Measurements from ENCODE around the gene HOXA3. TPM values are rescaled to one million over a fixed set of nuclear protein-coding genes. Genes with fewer than 3 reads are reported as not detected.

HOXA3 gene
- total and polyA plus RNA-seq, 7 donors = 3.9 to 20.8 (median 10.3) TPM

DNA sequence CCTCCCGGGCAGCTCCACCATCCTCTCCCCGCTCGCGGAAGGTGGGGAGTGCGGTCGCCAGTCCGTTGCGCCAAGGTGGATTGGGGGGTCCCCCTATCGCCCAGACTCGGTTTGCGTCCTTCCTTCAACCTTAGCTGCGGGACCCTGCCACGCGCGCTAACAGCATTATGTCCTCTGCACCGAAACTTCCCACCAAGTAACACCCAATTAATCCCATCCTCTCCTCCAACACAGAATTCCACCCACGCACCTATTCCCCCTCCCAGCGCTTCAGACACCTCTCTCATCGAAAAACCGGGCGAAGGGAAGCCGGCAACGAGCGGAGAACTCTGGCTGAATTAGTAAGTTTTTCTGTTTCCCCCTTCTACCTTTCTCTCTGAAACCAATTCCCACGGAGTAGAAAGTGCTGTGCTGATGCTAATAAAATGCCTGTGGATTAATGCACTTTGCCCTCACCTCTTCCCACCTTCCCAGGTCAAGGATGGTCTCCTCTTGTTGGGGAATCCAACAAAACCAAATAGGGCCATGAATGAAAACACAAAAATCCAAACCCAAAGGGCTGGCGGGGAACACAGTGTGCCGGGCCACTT lies 947 bp downstream of the HOXA3 start:
- Histone ChIP-seq H3K4me1 (peaks cover 0 to 77% (median 59%) of the 10 kb centered on the region in 4 donors), H3K36me3 (no peaks in the 10 kb centered on the region), H3K9me3 (no peaks in the 10 kb centered on the region), H3K4me3 (peak overlapping the region; percentile 64 to 73 (median 68)), H3K27me3 (no peaks in the 10 kb centered on the region), H3K27ac (peak overlapping the region in 3 of 4 donors; percentile 91 to 96 (median 95))
- peak; percentile 76 for DNase-seq
- 0 to 1% methylated on average over 27 of the region's 27 CpGs for WGBS, 2 donors
- intact Hi-C loops (cut with DNase I) = loop anchor here (2.0 to 5.0 kb wide), 2 partner anchors 13 to 1294 kb away; partner anchors contain the start of gene HOXA9
- TF ChIP-seq POLR2AphosphoS5 (IDR thresholded peaks at IDR 0.05) (no peak), POLR2A (IDR thresholded peaks at IDR 0.05) (no peak), EP300 (IDR thresholded peaks at IDR 0.05) (no peak)
- TF ChIP-seq, protein P1, sequence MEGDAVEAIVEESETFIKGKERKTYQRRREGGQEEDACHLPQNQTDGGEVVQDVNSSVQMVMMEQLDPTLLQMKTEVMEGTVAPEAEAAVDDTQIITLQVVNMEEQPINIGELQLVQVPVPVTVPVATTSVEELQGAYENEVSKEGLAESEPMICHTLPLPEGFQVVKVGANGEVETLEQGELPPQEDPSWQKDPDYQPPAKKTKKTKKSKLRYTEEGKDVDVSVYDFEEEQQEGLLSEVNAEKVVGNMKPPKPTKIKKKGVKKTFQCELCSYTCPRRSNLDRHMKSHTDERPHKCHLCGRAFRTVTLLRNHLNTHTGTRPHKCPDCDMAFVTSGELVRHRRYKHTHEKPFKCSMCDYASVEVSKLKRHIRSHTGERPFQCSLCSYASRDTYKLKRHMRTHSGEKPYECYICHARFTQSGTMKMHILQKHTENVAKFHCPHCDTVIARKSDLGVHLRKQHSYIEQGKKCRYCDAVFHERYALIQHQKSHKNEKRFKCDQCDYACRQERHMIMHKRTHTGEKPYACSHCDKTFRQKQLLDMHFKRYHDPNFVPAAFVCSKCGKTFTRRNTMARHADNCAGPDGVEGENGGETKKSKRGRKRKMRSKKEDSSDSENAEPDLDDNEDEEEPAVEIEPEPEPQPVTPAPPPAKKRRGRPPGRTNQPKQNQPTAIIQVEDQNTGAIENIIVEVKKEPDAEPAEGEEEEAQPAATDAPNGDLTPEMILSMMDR (IDR thresholded peaks at IDR 0.05) = no peak

DNA sequence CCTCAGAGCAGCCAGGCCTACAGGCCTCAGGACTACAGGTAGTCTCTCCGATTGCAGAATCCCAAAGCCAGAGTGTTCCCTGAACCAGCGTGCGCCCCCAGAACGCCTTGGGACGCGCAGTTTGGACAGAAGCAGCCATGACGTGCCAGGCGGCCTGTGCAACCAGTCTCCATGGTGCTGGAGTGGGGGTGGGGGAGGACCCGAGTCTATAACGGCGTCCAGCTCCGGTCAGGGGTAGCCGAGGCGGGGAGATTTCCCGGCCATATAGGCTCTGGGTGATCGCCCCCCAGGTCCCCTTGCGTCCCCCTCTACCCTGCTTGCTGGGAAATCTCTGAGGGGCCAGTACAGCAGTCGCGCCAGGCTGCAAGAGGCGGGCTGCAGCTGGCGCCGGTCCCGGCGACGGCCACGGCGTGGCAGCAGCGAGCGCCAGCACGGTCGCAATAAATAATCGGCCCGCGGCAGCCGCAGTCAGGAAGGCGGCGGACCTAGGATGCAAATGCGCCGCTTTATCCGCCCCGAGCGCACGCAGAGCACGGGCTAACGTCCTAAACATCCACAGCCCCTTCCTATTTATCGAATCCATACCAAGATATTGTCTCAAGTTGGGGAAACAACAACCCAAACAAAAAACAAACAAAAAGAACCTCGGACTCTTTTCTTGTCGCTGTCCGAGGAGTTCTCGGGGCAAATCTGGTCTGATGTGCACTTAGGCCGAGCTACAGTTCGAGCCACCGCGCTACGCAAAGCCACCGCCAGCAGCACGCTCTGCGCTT lies 1.6 kb downstream of the HOXA3 start:
- TF ChIP-seq POLR2A (IDR thresholded peaks at IDR 0.05) (peak; percentile 90 to 93), EP300 (IDR thresholded peaks at IDR 0.05) (peak in 1 of 4 donors; percentile 61), POLR2AphosphoS5 (IDR thresholded peaks at IDR 0.05) (peak; percentile 95 to 98 (median 97))
- TF ChIP-seq, protein P1 (IDR thresholded peaks at IDR 0.05) = peak; percentile 82 to 90 (median 88)
- peak overlapping the region; percentile 64 to 73 (median 68) for H3K4me3 ChIP-seq
- no peaks in the 10 kb centered on the region for H3K9me3 ChIP-seq
- H3K27ac ChIP-seq = peak overlapping the region in 3 of 4 donors; percentile 91 to 96 (median 95)
- H3K27me3 ChIP-seq = no peaks in the 10 kb centered on the region
- 0 to 1% methylated on average over 58 of the region's 58 CpGs for WGBS, 2 donors
- H3K36me3 ChIP-seq = peaks cover 0 to 1% (median 0%) of the 10 kb centered on the region in 4 donors
- intact Hi-C loops (cut with DNase I) = loop anchor here (2.0 to 5.0 kb wide), 2 partner anchors 14 to 1293 kb away; partner anchors contain the start of gene HOXA9
- peaks cover 0 to 76% (median 58%) of the 10 kb centered on the region in 4 donors for H3K4me1 ChIP-seq
- peak; percentile 93 for DNase-seq

DNA sequence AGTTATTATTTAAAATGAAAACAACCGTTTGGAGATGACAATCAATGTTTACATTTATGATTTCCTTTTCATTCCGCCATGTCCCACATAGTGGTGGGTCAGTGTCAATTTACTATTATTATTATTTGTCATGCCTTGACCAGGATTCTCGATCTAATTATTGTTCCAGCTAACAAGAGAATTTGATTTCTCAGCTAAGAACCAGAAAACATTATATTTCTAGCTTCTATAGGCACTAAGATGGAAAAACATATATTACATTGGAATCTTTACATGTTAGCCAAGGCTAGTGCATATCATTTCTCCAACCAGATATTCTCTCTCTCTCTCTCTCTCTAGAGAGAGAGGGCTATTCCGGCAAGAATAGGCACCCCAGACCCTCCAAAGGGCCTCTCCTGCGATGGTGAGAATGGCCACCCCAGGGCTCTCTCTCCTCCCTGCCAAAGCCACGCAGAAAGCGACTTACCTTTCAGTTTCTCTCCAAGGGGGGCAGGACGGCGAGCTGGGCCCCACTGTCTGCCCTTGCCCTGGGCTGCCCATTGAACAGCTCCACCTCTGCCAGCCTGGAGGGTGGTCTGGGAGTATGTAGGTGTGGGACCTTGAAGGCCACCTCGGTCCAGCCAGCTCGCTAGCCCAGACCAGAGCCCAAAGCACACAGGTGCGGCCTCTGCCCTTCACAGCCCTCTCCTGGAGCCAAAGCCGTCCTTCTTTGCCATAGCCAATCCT lies 2.4 kb downstream of the HOXA3 start:
- Histone ChIP-seq H3K4me3 (peak overlapping the region; percentile 64 to 73 (median 68)), H3K27me3 (no peaks in the 10 kb centered on the region), H3K36me3 (peaks cover 6 to 9% (median 7%) of the 10 kb centered on the region in 4 donors), H3K27ac (peak overlapping the region in 3 of 4 donors; percentile 91 to 96 (median 95)), H3K4me1 (peaks cover 0 to 68% (median 51%) of the 10 kb centered on the region in 4 donors), H3K9me3 (no peaks in the 10 kb centered on the region)
- TF ChIP-seq, protein P1 (IDR thresholded peaks at IDR 0.05) = no peak
- TF ChIP-seq POLR2A (IDR thresholded peaks at IDR 0.05) (no peak), POLR2AphosphoS5 (IDR thresholded peaks at IDR 0.05) (no peak), EP300 (IDR thresholded peaks at IDR 0.05) (no peak)
- peak; percentile 74 for DNase-seq
- intact Hi-C loops (cut with DNase I) = loop anchor here (2.0 to 5.0 kb wide), 2 partner anchors 15 to 1293 kb away; partner anchors contain the start of gene HOXA9
- WGBS, 2 donors = 7 to 18% methylated on average over 13 of the region's 13 CpGs

DNA sequence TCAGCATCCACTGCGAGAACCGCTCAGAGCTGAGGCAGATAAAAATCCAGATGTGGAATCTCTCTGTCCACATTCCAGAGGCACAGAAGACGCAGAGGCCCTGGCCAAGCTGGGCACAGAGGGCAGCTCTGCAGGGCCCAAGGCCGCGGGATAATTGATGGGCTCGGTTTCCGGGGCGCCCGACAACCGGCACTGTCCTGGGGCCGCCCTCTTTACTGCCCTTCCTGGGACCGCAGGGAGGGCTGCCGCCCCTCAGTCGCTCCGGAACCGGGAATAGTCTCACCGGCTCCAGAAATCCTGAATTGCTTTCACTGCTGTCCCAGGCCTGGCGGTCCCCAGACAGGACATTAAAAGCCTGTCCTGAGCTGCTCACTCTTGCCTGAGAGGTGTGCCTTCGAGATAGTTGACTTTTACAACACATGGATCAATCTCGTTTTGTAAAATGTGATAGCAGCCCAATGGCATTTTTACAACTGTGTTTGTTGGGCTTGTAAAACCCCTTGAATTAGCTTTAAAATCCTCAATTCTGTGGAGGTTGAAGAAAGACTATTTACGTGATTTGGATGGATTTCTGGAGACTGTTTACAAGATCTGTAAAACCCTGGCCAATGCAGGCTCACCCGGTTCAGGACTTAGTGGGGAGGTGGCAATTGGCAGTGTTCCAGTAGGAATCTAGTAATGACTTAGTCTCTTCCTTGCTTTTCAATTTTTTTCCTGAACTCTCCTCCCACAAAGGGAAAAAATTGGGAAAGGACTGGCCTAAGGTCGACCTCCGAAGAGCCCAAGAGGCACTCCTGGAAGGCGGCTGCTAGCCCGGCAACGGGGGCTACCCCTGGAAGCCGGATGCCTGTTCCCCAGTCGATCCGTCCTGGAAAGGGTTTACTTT lies 3.4 kb downstream of the HOXA3 start:
- Histone ChIP-seq H3K4me1 (peaks cover 0 to 59% (median 46%) of the 10 kb centered on the region in 4 donors), H3K27me3 (no peaks in the 10 kb centered on the region), H3K4me3 (peak overlapping the region; percentile 6 to 73 (median 66)), H3K27ac (peak overlapping the region in 3 of 4 donors; percentile 91 to 96 (median 95)), H3K9me3 (no peaks in the 10 kb centered on the region), H3K36me3 (peaks cover 15 to 19% (median 15%) of the 10 kb centered on the region in 4 donors)
- TF ChIP-seq POLR2AphosphoS5 (IDR thresholded peaks at IDR 0.05) (no peak), POLR2A (IDR thresholded peaks at IDR 0.05) (no peak), EP300 (IDR thresholded peaks at IDR 0.05) (no peak)
- TF ChIP-seq, protein P1 (IDR thresholded peaks at IDR 0.05) = no peak
- intact Hi-C loops (cut with DNase I) = no loop called here
- 8 to 17% methylated on average over 30 of the region's 30 CpGs for WGBS, 2 donors
- peak; percentile 65 for DNase-seq
